Prostate gland (tissue), 2 donors: Measurements from ENCODE around the gene BARHL2. TPM values are rescaled to one million over a fixed set of nuclear protein-coding genes. Genes with fewer than 3 reads are reported as not detected.

ENCODE experiments used
- DNase-seq: peaks from one replicate; pipeline ENCODE4 v3.0.0-alpha.2; 2019; ENCODE audit warnings: low spot score
- H3K27ac ChIP-seq, 2 donors: fragments of 200-600 bp; sonication (generic); 2 replicates each; pipeline ENCODE4 v1.5.1; 2017 to 2019
- H3K27me3 ChIP-seq: fragments of 200-600 bp; sonication (generic); replicated peaks from 2 replicates; pipeline ENCODE4 v1.5.1; 2019; ENCODE audit not compliant: insufficient read depth
- H3K36me3 ChIP-seq, 2 donors: fragments of 200-600 bp; sonication (generic); 1 replicate in 1 of 2; 2 replicates in 1 of 2; pipeline versions ENCODE4 v1.5.1 to v1.8.1; 2017 to 2019
- H3K4me1 ChIP-seq: fragments of 200-600 bp; sonication (generic); replicated peaks from 2 replicates; pipeline ENCODE4 v1.5.1; 2019
- H3K4me3 ChIP-seq, 2 donors: fragments of 200-600 bp; sonication (generic); 2 replicates each; pipeline ENCODE4 v1.5.1; 2017 to 2019
- H3K9me3 ChIP-seq: fragments of 200-600 bp; sonication (generic); 2 replicates; pipeline ENCODE4 v1.5.1; 2017
- POLR2A ChIP-seq: fragments of 450-650 bp; IDR thresholded peaks from one replicate; pipeline ENCODE4 v1.6.1; 2016; ENCODE audit warnings: antibody characterized with exemption, mild to moderate bottlenecking
- POLR2AphosphoS5 ChIP-seq: sonication (generic); formaldehyde crosslinking; IDR thresholded peaks from one replicate; pipeline ENCODE4 v1.6.1; 2017; ENCODE audit warnings: antibody characterized with exemption
- WGBS: methylation state at CpG from one replicate; pipeline ENCODE4 v1.1.5; 2018; 5-methylcytosine and 5-hydroxymethylcytosine counted together
- intact Hi-C: fragments of 100-400 bp; cut with DNase I; formaldehyde crosslinking; loops from one replicate; pipeline ENCODE4 v1.14.2; 2022
- total RNA-seq, 2 donors: library from RNA; depleted of rRNA; stranded (reverse); fragments of >200 nt; gene quantifications; one replicate each; pipeline ENCODE4 v1.1.0, GENCODE V29; 2016
- TF ChIP-seq, protein P1 (sequence below), 4 experiments: fragments of 200-600 bp in 2 of 4; fragments of 450-650 bp in 2 of 4; sonication (generic) in 2 of 4; IDR thresholded peaks; 1 replicate in 3 of 4; 2 replicates in 1 of 4; pipeline ENCODE4 v1.5.1; 2016 to 2019; ENCODE audit warnings: antibody characterized with exemption in 4 of 4, mild to moderate bottlenecking in 2 of 4, moderate library complexity in 2 of 4

BARHL2 gene
- total RNA-seq, 2 donors from 2014 or later, result 1.9 TPM; not detected in 1

DNA sequence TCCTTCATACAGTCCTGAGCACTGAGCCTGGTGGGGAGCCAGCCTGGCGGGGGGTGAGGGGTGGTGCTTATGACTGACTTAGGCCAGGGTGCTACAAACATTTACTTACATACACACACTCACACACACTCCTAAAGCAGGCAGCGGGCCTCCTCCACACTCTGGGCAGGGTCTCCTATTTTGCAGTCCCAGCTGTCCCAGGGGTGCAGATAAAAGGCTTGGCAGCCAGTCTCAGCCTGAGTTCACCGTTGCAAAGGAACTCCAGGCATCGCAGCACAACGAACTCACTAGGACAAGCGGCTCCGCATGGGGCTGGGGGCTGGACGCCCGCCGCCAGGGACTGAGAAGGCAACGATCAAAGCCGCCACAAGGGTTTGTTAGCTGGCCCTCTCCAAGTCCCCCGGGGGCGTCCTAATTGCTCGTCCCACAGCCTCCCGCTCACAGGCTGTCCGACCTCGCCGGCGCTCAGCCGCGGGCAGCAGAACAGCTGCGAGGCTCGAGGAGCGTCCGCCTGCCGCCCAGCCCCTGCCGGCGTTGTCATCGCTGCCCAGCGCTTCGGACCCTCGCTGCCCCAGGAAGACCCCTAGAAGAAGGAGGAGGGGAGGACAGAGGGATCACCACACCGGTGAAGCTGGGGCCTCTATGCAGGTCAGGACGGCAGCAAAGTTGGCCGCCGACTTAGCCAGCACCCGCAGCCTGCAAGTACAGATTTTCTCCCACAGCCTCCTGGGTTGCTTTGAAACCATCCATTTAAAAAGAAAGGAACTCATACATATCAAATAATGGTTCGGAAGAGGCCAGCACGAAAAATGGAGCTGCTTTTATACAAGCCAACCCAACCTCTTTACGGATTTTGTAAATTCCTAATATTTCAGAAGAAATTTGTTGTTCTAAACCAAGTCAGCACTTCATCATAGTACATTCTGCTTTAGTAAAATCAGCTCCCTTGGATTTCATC lies 6.2 kb downstream of the BARHL2 start:
- no peak for DNase-seq
- Histone ChIP-seq H3K9me3 (no peaks in the 10 kb centered on the region), H3K36me3 (no peaks in the 10 kb centered on the region), H3K4me1 (no peaks in the 10 kb centered on the region), H3K27me3 (peaks cover 39% of the 10 kb centered on the region), H3K27ac (no peak overlapping the region), H3K4me3 (no peak overlapping the region)
- WGBS, result 4% methylated on average over 41 of the region's 41 CpGs
- TF ChIP-seq POLR2AphosphoS5 (no peak), POLR2A (no peak)
- TF ChIP-seq, protein P1, sequence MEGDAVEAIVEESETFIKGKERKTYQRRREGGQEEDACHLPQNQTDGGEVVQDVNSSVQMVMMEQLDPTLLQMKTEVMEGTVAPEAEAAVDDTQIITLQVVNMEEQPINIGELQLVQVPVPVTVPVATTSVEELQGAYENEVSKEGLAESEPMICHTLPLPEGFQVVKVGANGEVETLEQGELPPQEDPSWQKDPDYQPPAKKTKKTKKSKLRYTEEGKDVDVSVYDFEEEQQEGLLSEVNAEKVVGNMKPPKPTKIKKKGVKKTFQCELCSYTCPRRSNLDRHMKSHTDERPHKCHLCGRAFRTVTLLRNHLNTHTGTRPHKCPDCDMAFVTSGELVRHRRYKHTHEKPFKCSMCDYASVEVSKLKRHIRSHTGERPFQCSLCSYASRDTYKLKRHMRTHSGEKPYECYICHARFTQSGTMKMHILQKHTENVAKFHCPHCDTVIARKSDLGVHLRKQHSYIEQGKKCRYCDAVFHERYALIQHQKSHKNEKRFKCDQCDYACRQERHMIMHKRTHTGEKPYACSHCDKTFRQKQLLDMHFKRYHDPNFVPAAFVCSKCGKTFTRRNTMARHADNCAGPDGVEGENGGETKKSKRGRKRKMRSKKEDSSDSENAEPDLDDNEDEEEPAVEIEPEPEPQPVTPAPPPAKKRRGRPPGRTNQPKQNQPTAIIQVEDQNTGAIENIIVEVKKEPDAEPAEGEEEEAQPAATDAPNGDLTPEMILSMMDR (IDR thresholded peaks at IDR 0.05), result no peak
- intact Hi-C loops, result no loop called here

- intact Hi-C loops, result no loop called here
- DNase-seq, result no peak
- Histone ChIP-seq H3K9me3 (no peaks in the 10 kb centered on the region), H3K27me3 (peaks cover 33% of the 10 kb centered on the region), H3K4me1 (no peaks in the 10 kb centered on the region), H3K36me3 (no peaks in the 10 kb centered on the region), H3K27ac (no peak overlapping the region), H3K4me3 (no peak overlapping the region)
- TF ChIP-seq, protein P1 (IDR thresholded peaks at IDR 0.05), result no peak
- TF ChIP-seq POLR2A, result no peak
- TF ChIP-seq POLR2AphosphoS5, result no peak
- 49% methylated on average over 2 of the region's 2 CpGs for whole genome bisulfite sequencing
These were observed 7.6 kb downstream of the BARHL2 start for GRCh38 chr1:90709535-90709934.

DNA sequence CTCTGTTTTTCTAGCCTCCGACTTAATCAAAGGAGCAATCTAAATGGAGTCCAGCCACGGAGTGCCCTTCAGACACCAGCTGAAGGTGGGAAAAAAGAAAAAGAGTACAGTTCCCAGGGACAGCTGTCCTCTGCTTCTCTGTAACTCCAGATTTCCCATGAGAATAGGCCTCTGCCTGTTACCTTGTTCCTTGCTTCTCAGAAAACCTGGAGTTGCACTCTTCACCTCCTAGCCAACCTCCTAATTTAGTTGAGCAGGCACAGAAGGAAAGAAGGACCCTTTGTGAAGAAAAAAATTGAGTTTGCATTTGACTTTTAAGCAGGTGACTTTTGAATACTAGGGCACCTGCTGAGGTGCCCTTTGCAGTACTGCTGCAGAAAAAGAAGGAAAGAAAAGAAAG lies 8.3 kb downstream of the BARHL2 start:
- Histone ChIP-seq H3K27ac (no peak overlapping the region), H3K27me3 (peaks cover 31% of the 10 kb centered on the region), H3K36me3 (no peaks in the 10 kb centered on the region), H3K4me3 (no peak overlapping the region), H3K9me3 (no peaks in the 10 kb centered on the region), H3K4me1 (no peaks in the 10 kb centered on the region)
- WGBS, result 14% methylated on average over 2 of the region's 2 CpGs
- intact Hi-C loops, result no loop called here
- TF ChIP-seq POLR2AphosphoS5, result no peak
- TF ChIP-seq POLR2A, result no peak
- TF ChIP-seq, protein P1 (IDR thresholded peaks at IDR 0.05), result no peak
- DNase-seq, result no peak

GRCh38 chr1:90708236-90708786 lies 8.8 kb downstream of the BARHL2 start:
- no peaks in the 10 kb centered on the region for H3K9me3 ChIP-seq
- no peak for DNase-seq
- intact Hi-C loops, result no loop called here
- no peak overlapping the region for H3K27ac ChIP-seq
- peaks cover 28% of the 10 kb centered on the region for H3K27me3 ChIP-seq
- TF ChIP-seq POLR2A, result no peak
- TF ChIP-seq, protein P1 (IDR thresholded peaks at IDR 0.05), result no peak
- no peak for TF ChIP-seq POLR2AphosphoS5
- H3K36me3 ChIP-seq, result no peaks in the 10 kb centered on the region
- H3K4me1 ChIP-seq, result no peaks in the 10 kb centered on the region
- H3K4me3 ChIP-seq, result no peak overlapping the region
- WGBS, result 6% methylated on average over 6 of the region's 6 CpGs
